ENCODE measurements around the gene VSIG10L.
A peak's percentile ranks its signal among the peaks of the same experiment; 100 is the strongest.

VSIG10L gene

GRCh38 chr19:51316688-51317087, 25.3 kb downstream of the VSIG10L start:
- TF ChIP-seq, protein P1, sequence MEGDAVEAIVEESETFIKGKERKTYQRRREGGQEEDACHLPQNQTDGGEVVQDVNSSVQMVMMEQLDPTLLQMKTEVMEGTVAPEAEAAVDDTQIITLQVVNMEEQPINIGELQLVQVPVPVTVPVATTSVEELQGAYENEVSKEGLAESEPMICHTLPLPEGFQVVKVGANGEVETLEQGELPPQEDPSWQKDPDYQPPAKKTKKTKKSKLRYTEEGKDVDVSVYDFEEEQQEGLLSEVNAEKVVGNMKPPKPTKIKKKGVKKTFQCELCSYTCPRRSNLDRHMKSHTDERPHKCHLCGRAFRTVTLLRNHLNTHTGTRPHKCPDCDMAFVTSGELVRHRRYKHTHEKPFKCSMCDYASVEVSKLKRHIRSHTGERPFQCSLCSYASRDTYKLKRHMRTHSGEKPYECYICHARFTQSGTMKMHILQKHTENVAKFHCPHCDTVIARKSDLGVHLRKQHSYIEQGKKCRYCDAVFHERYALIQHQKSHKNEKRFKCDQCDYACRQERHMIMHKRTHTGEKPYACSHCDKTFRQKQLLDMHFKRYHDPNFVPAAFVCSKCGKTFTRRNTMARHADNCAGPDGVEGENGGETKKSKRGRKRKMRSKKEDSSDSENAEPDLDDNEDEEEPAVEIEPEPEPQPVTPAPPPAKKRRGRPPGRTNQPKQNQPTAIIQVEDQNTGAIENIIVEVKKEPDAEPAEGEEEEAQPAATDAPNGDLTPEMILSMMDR (IDR thresholded peaks at IDR 0.05), result no peak
- no peak for DNase-seq (ENCODE audit: low spot score)
- Histone ChIP-seq H3K4me3 (no peak overlapping the region), H3K27ac (no peak overlapping the region)

DNA sequence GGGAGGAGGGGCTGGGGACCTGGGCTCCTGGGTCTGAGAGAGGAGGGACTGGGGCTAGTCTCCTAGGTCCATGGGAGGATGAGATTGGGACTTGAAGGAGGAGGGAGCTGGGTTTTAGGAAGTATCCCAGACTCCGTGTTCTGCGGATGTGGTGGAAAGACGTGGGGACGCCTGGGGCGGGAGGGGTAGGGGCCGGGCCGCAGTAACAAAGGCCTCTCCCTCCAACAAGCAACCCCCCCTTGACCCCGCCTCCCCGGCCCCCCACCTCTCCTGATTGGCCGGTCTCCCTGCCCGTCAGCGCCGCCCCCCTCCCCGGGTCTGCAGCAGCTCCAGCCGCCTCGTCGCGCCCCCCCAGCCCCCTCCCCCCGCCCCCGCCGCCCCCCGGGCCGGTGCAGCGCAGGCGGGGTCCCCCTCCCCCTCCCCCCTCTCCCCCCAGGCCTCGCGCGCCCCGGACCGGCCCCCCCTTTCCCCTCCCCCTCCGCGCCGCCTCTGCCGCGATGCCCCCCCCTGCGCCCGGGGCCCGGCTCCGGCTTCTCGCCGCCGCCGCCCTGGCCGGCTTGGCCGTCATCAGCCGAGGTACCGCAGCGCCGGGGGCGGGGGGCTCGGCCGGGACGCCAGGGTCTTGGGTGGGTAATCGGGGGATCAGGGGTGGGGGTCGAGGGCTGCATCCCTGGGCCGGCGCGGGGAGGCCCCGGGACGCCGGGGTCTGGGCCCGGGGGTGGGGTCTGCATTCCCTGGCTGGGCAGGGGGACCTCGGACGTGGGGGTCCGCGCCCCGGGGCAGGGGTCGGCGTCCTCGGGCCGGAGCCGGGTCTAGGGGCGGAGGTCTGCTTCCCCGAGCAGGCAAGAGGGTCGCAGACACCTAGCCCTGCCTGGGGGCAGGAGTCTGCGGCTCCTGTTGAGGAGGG, 30.3 kb downstream of the VSIG10L start, which contains the start of gene IGLON5:
IGLON5 (plus strand) TSS at position 294 of the 907 bp plus-strand sequence; CDS start at position 498, 204 bp downstream.
- no peak for DNase-seq (ENCODE audit: low spot score)
- TF ChIP-seq, protein P1 (IDR thresholded peaks at IDR 0.05), result no peak
- Histone ChIP-seq H3K27ac (no peak within 1 kb of the TSS), H3K4me3 (no peak within 1 kb of the TSS)

DNA sequence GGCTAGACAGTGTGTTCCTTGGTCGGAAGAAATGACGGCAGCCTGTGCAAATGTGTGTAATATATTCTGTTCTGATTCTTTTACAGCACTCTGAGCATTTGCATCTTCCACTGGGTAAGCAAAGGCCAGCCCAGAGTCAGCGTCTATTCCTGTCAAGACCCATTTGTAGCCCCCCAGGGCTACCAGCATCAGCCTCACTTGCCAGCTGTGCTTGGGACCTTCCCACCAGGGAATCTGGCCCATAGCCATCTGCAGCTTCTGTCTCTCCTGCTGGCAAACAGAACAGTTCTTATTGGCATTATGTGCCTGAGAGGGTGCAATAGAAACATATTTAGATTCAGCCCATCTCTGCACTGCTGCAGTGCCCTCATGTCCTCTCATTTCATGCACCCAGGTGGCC, 36.5 kb downstream of the VSIG10L start:
- Histone ChIP-seq H3K27ac (no peak overlapping the region), H3K4me3 (no peak overlapping the region)
- DNase-seq (ENCODE audit: low spot score), result peak; percentile 57
- TF ChIP-seq, protein P1 (IDR thresholded peaks at IDR 0.05), result no peak

- no peak overlapping the region for H3K27ac ChIP-seq
- H3K4me3 ChIP-seq, result no peak overlapping the region
- TF ChIP-seq, protein P1 (IDR thresholded peaks at IDR 0.05), result no peak
- no peak for DNase-seq (ENCODE audit: low spot score)
These were observed 40.7 kb downstream of the VSIG10L start for GRCh38 chr19:51301266-51301665.

DNA sequence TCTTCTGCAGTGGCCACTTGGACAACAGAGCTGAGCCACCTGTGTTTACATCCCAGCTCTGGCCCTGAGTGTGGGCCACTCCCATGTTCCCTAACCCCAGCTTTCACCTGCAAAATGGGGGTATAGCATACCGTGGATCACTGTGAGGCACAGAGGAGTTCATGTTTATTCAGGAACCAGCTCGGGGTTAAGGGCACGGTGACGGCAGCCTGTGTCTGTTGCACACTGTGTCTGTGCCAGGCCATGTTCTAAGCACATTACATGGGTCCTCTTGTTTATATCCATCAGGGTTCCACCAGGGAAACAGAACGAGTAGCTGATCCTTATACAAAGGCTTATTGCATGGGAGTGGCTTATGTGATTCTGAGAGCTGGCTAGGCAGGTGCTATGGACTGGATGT, 44.5 kb downstream of the VSIG10L start:
- no peak overlapping the region for H3K27ac ChIP-seq
- DNase-seq (ENCODE audit: low spot score), result no peak
- no peak overlapping the region for H3K4me3 ChIP-seq
- TF ChIP-seq, protein P1 (IDR thresholded peaks at IDR 0.05), result no peak

DNA sequence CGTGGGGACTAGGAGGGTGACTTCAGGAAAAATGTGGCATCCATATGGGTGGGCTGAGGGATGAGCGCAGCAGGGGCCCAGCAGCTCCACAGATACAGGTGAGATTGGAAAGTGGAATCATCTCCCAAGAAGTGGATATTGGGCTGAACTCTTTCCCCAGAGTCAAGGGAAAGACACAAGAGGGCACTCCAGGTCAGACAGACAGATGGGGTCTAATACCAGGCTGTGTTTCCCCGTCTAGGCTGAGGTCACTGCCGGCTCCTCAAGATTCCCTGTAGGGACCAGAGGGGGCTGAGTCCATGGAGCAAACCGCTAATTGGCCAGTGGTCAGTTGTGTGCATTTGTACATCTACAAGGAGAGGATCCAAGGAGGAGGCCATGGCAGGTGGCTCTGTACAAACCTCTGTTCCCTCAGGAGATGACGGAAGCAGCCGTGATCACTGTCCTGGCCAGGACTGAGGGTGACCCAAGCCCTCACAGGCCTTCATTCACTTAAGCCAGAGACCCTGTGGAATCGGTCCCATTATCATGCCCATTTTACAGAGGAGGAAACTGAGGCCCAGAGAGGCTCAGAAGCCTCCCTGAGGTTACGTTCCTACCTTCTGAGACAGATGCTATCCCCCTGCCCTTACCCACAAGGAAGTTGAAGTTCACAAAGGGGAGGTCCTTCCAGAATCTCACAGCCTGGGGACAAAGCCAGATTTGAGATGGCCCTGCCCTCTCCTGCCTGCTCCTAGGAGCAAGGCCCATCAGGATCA, 45.4 kb downstream of the VSIG10L start:
- TF ChIP-seq, protein P1 (IDR thresholded peaks at IDR 0.05), result no peak
- no peak for DNase-seq (ENCODE audit: low spot score)
- Histone ChIP-seq H3K27ac (no peak overlapping the region), H3K4me3 (no peak overlapping the region)

Data from coronary artery (tissue), 2 donors.